Endothelial cell of umbilical vein (primary cell): ENCODE measurements around the gene ABHD18.

Source experiments
- EZH2 ChIP-seq: IDR thresholded peaks from 2 replicates; pipeline ENCODE4 v1.6.1; 2012; ENCODE audit warnings: borderline replicate concordance, low read depth, mild to moderate bottlenecking, moderate library complexity, low read length, inconsistent platforms; ENCODE audit not compliant: severe bottlenecking
- JUN ChIP-seq: IDR thresholded peaks from 2 replicates; pipeline ENCODE4 v1.6.1; 2011; ENCODE audit warnings: borderline replicate concordance, low read depth; ENCODE audit not compliant: insufficient read length, insufficient read depth
- MYC ChIP-seq: IDR thresholded peaks from one replicate; pipeline ENCODE4 v1.6.1; 2011; ENCODE audit warnings: mild to moderate bottlenecking, low read depth, low read length
- POLR2A ChIP-seq: IDR thresholded peaks from 2 replicates; pipeline ENCODE4 v1.6.1; 2012; ENCODE audit warnings: low read depth, mild to moderate bottlenecking, control low read depth, low read length
- TF ChIP-seq, protein P1 (sequence below), 2 donors: IDR thresholded peaks; 1 replicate in 1 of 2; 2 replicates in 1 of 2; pipeline ENCODE4 v1.5.1; 2011; ENCODE audit warnings: low read length in 2 of 2, mild to moderate bottlenecking in 2 of 2, moderate library complexity in 2 of 2, control low read depth in 1 of 2, inconsistent platforms in 1 of 2, low read depth in 1 of 2; ENCODE audit not compliant: insufficient read depth in 1 of 2; ENCODE audit errors: extremely low read depth in 1 of 2

DNA sequence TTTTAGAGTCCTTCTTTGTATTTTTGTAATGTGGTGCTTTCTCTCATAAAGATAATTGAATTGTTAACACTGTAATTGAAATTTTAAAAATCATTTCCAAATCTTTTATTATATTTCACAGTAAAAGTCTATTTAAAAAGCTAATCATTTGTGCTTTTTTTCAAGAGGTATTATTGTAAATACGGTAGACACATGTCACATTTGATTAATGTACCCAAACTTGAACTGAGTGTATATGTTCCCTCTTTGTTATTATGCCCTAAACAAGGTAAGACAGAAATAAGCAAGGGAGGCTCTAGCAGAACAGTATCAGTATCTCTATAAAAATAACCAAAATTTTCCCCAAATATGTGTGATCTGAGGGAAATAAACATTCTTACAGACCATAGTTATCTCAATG is 74.4 kb downstream of the ABHD18 start:
- TF ChIP-seq, protein P1, sequence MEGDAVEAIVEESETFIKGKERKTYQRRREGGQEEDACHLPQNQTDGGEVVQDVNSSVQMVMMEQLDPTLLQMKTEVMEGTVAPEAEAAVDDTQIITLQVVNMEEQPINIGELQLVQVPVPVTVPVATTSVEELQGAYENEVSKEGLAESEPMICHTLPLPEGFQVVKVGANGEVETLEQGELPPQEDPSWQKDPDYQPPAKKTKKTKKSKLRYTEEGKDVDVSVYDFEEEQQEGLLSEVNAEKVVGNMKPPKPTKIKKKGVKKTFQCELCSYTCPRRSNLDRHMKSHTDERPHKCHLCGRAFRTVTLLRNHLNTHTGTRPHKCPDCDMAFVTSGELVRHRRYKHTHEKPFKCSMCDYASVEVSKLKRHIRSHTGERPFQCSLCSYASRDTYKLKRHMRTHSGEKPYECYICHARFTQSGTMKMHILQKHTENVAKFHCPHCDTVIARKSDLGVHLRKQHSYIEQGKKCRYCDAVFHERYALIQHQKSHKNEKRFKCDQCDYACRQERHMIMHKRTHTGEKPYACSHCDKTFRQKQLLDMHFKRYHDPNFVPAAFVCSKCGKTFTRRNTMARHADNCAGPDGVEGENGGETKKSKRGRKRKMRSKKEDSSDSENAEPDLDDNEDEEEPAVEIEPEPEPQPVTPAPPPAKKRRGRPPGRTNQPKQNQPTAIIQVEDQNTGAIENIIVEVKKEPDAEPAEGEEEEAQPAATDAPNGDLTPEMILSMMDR (IDR thresholded peaks at IDR 0.05; ENCODE audit: extremely low read depth in 1 of 2, insufficient read depth in 1 of 2, low read depth in 1 of 2, low read length in 2 of 2): no peak
- no peak for TF ChIP-seq MYC
- no peak for TF ChIP-seq JUN
- no peak for TF ChIP-seq EZH2
- TF ChIP-seq POLR2A: no peak
